Activated T-cell treated with anti-CD3 and anti-CD28 coated beads, Interleukin-2, amount 50 U/mL, for 72 hours (primary cell): ENCODE results near the gene EPOP. TPM values are rescaled to one million over a fixed set of nuclear protein-coding genes. Genes with fewer than 3 reads are reported as not detected.

Experiments used
- ATAC-seq, 2 donors: fragments of 150-1000 bp; cut with Tn5 transposase; replicated peaks in 1 of 2; 2 replicates each; pipeline ENCODE4 v1.10.0; 2021; ENCODE audit warnings: moderate library complexity in 2 of 2, mild to moderate bottlenecking in 1 of 2
- DNase-seq, 2 donors: peaks; one replicate each; pipeline ENCODE4 v3.0.0; 2021 to 2022; ENCODE audit warnings: mixed read lengths in 1 of 2
- H3K27ac Mint-ChIP-seq: one replicate; pipeline ENCODE4 v1.8.0; 2022; ENCODE audit warnings: mild to moderate bottlenecking, moderate library complexity, mixed read lengths
- H3K27me3 Mint-ChIP-seq: one replicate; pipeline ENCODE4 v1.8.0; 2022; ENCODE audit warnings: low read depth, mixed read lengths
- H3K36me3 Mint-ChIP-seq, 2 donors: one replicate each; pipeline ENCODE4 v1.8.0; 2022; ENCODE audit warnings: mixed read lengths in 2 of 2, mild to moderate bottlenecking in 1 of 2; ENCODE audit not compliant: insufficient read depth in 2 of 2
- H3K4me1 Mint-ChIP-seq: one replicate; pipeline ENCODE4 v1.8.0; 2022; ENCODE audit warnings: low read depth, mixed read lengths
- H3K4me3 Mint-ChIP-seq, 2 donors: one replicate each; pipeline ENCODE4 v1.8.0; 2022; ENCODE audit warnings: mild to moderate bottlenecking in 2 of 2, mixed read lengths in 2 of 2, moderate library complexity in 2 of 2
- H3K9me3 Mint-ChIP-seq, 2 donors: one replicate each; pipeline ENCODE4 v1.8.0; 2022; ENCODE audit warnings: mixed read lengths in 2 of 2
- total RNA-seq, 2 donors: library from RNA; stranded (reverse); gene quantifications; one replicate each; pipeline ENCODE4 v1.2.3, GENCODE V29; 2022

The EPOP gene
- total RNA-seq = 10 to 100 TPM; 30.3 to 37.4 TPM

- Mint-ChIP-seq H3K27me3 (peaks cover 7% of the 10 kb centered on the region), H3K27ac (peak within 1 kb of the TSS; percentile 83), H3K9me3 (no peaks in the 10 kb centered on the region), H3K36me3 (no peaks in the 10 kb centered on the region), H3K4me3 (peak within 1 kb of the TSS; percentile 66 to 70), H3K4me1 (peaks cover 54% of the 10 kb centered on the region)
- ATAC-seq (peak; percentile 88), DNase-seq (peak; percentile 94 to 96)
Measured at GRCh38 chr17:38674749-38675615, at the start of gene EPOP. EPOP (minus strand) TSS chr17:38674957; CDS start chr17:38674495, 462 bp downstream.

GRCh38 chr17:38721802-38722201, 47.0 kb upstream of the EPOP start:
- DNase-seq = no peak
- Mint-ChIP-seq H3K27me3 (no peaks in the 10 kb centered on the region), H3K4me3 (no peak overlapping the region), H3K27ac (no peak overlapping the region), H3K4me1 (peaks cover 45% of the 10 kb centered on the region), H3K36me3 (peaks cover 4 to 16% of the 10 kb centered on the region in 2 donors), H3K9me3 (no peaks in the 10 kb centered on the region)
- no peak for ATAC-seq

GRCh38 chr17:38720941-38721340, 46.2 kb upstream of the EPOP start:
- no peak for ATAC-seq
- H3K27ac Mint-ChIP-seq = peak overlapping the region; percentile 36

GRCh38 chr17:38719943-38720641, 45.3 kb upstream of the EPOP start:
- DNase-seq (no peak), ATAC-seq (no peak)
- Mint-ChIP-seq H3K27me3 (no peaks in the 10 kb centered on the region), H3K4me1 (peaks cover 40% of the 10 kb centered on the region), H3K9me3 (no peaks in the 10 kb centered on the region), H3K27ac (peak overlapping the region; percentile 52), H3K4me3 (no peak overlapping the region), H3K36me3 (peaks cover 3 to 18% of the 10 kb centered on the region in 2 donors)

More at GRCh38 chr17:38720941-38721340, 46.2 kb upstream of the EPOP start:
- Mint-ChIP-seq H3K36me3 (peaks cover 2 to 18% of the 10 kb centered on the region in 2 donors), H3K4me3 (no peak overlapping the region), H3K27me3 (no peaks in the 10 kb centered on the region), H3K9me3 (no peaks in the 10 kb centered on the region), H3K4me1 (peaks cover 38% of the 10 kb centered on the region)
- DNase-seq = no peak

- Mint-ChIP-seq H3K4me1 (peaks cover 47% of the 10 kb centered on the region), H3K9me3 (no peaks in the 10 kb centered on the region), H3K27ac (no peak overlapping the region), H3K27me3 (no peaks in the 10 kb centered on the region), H3K36me3 (peaks cover 5 to 19% of the 10 kb centered on the region in 2 donors), H3K4me3 (no peak overlapping the region)
- ATAC-seq (no peak), DNase-seq (no peak)
Measured at GRCh38 chr17:38719289-38719942, 44.7 kb upstream of the EPOP start.

GRCh38 chr17:38717139-38717745, 42.5 kb upstream of the EPOP start:
- ATAC-seq (no peak), DNase-seq (no peak)
- Mint-ChIP-seq H3K27ac (peak overlapping the region; percentile 51), H3K4me3 (no peak overlapping the region), H3K36me3 (peaks cover 5 to 19% of the 10 kb centered on the region in 2 donors), H3K4me1 (peaks cover 45% of the 10 kb centered on the region), H3K9me3 (no peaks in the 10 kb centered on the region), H3K27me3 (no peaks in the 10 kb centered on the region)

GRCh38 chr17:38716368-38717005, 41.7 kb upstream of the EPOP start:
- DNase-seq = no peak
- Mint-ChIP-seq H3K36me3 (peaks cover 5 to 19% of the 10 kb centered on the region in 2 donors), H3K9me3 (no peaks in the 10 kb centered on the region), H3K4me3 (no peak overlapping the region), H3K4me1 (peaks cover 50% of the 10 kb centered on the region), H3K27ac (no peak overlapping the region), H3K27me3 (no peaks in the 10 kb centered on the region)
- ATAC-seq = no peak

- Mint-ChIP-seq H3K9me3 (no peaks in the 10 kb centered on the region), H3K27ac (peak overlapping the region; percentile 72), H3K36me3 (peaks cover 5 to 16% of the 10 kb centered on the region in 2 donors), H3K4me1 (peaks cover 51% of the 10 kb centered on the region), H3K27me3 (no peaks in the 10 kb centered on the region), H3K4me3 (peak overlapping the region; percentile 7 to 45)
- ATAC-seq = no peak
- DNase-seq = no peak
Measured at GRCh38 chr17:38715216-38715943, 40.6 kb upstream of the EPOP start.

GRCh38 chr17:38713456-38714075, 38.8 kb upstream of the EPOP start:
- Mint-ChIP-seq H3K27ac (no peak overlapping the region), H3K9me3 (no peaks in the 10 kb centered on the region), H3K4me3 (no peak overlapping the region), H3K4me1 (peaks cover 66% of the 10 kb centered on the region), H3K27me3 (no peaks in the 10 kb centered on the region), H3K36me3 (peaks cover 11 to 23% of the 10 kb centered on the region in 2 donors)
- no peak for ATAC-seq
- DNase-seq = no peak

- Mint-ChIP-seq H3K4me1 (peaks cover 75% of the 10 kb centered on the region), H3K27ac (no peak overlapping the region), H3K36me3 (peaks cover 12 to 25% of the 10 kb centered on the region in 2 donors), H3K9me3 (no peaks in the 10 kb centered on the region), H3K27me3 (no peaks in the 10 kb centered on the region), H3K4me3 (no peak overlapping the region)
- ATAC-seq (no peak), DNase-seq (no peak)
Measured at GRCh38 chr17:38712593-38712992, 37.8 kb upstream of the EPOP start.

GRCh38 chr17:38711792-38712571, 37.2 kb upstream of the EPOP start:
- peaks cover 81% of the 10 kb centered on the region for H3K4me1 Mint-ChIP-seq

More at GRCh38 chr17:38711792-38712571, 37.2 kb upstream of the EPOP start:
- no peak for DNase-seq
- peak overlapping the region; percentile 18 for H3K27ac Mint-ChIP-seq
- no peak overlapping the region for H3K4me3 Mint-ChIP-seq
- no peaks in the 10 kb centered on the region for H3K27me3 Mint-ChIP-seq
- H3K36me3 Mint-ChIP-seq = peaks cover 12 to 24% of the 10 kb centered on the region in 2 donors
- ATAC-seq = no peak
- no peaks in the 10 kb centered on the region for H3K9me3 Mint-ChIP-seq
